HG02763 (cell line): ENCODE results near the gene GABRG3.

ENCODE experiments used
- ATAC-seq: cut with Tn5 transposase; IDR thresholded peaks from one replicate; pipeline ENCODE4 v1.9.1; 2021; ENCODE audit warnings: mild to moderate bottlenecking, moderate library complexity; ENCODE audit not compliant: unreplicated experiment

Gene GABRG3

DNA sequence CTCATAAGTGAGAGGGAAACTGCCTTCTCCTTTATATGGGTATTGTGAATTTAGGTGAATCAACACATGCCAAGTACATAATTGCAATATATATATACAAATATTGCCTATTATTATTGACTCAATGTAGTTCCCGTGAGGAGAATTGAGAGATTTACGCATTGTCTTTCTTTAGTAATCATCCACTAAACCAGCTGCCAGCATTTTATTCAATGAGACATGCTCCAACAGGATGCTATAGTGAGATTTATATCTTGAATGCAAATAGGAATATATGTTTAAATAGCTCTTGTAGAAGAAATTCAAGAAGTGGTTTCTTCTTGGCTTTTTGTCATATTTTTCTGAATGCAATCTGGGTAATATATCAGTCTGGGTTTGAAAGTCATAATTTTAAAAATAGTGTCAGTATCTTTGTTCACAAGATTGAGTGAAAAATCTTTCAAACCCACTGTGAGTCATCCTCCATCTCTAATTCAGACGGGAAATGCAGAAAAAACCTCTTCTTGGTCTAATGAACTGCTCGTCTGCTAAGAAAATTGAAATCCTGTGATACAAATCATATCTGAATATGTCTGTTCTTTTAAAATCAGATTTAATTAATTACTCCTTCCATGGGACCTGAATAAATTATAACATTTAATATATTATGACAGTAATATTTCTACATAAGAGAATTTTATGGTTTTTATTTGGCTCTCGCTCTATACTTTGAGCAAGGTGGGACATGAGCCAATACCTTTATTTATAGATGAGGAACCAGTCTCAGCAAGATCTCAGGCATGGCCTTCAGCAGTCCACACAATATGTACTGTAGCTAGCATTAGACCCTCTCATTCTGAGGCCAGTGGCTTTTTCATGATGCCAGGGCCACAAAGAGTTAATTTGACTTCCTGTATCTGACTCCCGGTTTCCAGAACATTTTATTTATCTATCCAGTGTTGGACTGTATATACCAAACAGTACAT lies 516.0 kb downstream of the GABRG3 start:
- no peak for ATAC-seq

DNA sequence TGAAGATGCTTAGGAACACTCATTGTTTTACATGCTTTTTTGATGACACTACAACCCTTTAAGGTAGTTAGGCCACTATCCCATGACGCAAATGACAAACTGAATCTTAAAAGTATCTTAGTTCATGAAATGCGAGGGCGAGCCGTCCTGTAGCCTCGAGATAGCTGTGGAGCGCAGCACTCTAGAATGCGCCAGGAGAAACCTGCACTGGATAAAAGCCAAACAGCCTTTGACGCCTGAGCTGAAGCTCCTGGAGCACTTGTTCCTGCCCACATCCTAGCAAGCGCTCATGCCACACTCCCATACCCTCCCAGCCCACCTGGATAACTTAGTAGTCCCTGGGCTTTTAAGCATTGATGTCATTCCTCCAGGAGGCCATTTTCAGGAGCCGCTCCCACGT lies 516.9 kb downstream of the GABRG3 start:
- ATAC-seq, result no peak

DNA sequence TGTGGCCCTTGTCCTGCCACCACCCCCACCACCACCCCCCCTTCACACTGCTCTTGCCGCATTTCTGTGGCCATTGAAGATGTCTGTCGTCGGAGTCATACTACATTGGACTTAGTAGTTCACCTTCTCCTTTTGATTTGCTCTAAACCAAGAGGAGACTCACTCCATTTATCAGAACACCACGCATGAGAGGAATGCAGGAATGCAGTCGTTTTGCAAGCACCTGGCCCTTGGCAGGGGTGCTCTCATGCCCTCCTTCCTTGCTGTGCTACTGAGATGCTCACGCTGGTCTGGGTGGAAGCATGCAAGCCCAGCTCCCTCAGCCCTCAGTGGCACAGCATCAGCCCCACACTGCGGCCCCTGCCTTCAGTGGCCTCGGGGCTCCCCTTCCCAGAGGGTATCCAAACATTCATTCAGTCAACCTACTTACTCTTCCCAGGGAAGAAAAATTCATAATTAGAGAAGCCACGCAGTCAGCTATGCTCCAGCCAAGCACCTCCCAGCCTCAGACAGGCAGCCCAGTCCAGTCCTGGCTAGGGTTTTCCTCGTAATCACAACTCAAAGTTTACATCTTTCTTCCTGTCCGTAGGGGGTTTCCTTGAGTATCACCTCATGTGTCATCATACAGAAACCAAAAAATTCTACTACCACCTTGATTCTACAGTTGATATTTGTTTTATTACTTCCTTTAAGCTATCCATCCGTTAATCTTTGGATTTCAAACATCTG lies 520.0 kb downstream of the GABRG3 start:
- ATAC-seq, result no peak

DNA sequence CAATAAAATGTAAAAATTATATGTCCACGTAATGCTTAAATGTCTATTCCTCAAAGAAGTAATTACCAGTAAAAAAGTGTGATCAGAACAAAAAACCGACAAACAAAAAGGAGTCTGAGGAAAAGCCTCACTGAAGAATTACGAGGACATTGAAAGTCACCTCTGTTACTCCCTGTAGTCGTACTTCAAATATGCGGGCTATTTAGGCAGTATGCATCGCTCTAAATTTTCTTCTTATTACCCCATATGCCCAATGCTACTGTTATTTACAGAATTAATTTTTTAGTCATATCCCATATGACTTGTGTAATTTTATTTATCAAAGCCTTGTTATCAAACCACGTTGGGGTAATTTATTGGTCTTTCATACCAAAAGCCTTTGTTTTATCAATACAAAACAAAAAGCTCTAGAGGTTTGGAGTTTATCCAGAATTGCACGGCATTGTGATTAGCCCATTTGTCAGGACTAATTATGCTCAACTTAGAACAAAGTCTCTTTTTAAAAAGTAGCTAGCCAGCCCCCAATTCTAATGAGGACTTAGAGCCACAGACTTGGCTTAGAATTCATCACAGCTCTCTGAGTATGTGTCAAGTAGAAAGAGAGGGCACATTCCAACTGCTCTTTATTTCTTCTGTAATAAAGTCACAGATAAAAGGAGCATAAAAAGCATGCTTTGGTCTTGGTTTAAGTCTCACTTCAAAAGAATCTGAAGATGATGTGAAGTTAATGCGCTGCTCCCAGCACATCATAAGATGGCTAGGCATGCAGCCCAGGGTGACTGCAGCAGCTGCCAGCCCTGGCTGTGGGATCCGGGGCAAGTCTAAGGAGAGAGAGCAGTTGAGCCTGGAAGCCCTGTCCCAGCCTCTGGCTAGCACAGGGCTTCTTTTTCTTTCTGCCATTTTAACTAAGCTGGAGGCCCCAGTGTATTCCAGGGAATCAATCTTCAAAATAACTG lies 521.0 kb downstream of the GABRG3 start:
- no peak for ATAC-seq

DNA sequence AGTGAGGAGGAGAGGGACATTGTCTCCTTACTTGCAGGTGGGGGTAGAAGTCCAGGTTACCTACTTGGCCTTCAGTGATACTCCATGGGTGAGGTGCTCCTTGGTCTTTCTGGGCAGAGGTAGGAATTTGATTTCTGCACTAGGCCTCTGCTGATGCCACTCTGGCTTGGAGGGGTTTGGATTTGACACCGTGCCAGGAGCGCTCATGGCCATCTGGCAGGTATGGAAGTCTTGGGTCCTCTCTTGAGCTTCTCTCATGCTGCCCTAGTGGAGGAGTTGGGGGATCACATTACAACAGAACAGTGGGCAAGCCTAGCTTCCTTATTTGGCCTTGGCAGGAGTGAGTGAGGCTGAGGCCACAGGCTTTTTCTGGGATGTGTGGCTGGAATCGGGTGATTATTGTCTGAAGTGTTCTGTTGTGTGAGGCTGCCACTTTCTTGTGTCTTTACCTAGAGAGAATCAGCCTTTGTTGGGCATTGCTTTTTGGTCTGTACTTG lies 525.0 kb downstream of the GABRG3 start:
- ATAC-seq, result no peak

DNA sequence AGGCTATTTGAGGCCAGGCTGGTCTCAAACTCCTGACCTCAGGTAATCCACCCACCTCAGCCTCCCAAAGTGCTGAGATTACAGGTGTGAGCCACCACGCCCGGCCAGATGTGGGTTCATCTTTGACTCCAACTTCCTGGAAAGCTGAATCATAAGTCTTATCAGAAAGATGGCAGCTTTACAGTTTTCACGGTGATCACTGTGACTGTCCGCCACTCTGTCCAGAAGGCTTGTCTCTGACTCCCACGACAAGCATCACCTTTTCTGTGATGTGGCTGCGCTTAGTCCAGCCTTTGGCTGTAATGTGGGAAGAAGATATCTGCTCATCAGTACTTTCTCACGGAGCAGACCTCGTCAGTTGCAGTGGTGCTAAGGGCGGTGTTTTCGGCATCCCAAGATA lies 527.7 kb downstream of the GABRG3 start:
- no peak for ATAC-seq

DNA sequence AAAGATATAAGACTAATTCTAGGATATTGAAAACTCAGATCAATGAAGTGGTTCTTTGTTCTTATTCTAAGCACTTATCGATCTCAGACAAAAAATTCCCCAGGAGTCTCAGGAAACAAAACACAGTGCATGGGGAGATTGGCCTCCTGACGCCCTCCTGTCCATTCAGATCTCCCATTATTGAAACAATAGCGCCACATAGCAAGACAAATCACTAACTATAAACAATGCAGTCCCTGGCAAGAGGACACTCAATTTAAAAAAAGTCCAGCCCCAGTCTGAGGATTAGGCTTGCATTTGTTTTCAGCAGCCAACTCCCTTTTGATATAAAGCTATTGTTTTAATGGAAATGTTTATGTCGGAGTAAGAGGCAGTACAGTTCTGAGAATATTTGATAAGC lies 528.2 kb downstream of the GABRG3 start:
- no peak for ATAC-seq

DNA sequence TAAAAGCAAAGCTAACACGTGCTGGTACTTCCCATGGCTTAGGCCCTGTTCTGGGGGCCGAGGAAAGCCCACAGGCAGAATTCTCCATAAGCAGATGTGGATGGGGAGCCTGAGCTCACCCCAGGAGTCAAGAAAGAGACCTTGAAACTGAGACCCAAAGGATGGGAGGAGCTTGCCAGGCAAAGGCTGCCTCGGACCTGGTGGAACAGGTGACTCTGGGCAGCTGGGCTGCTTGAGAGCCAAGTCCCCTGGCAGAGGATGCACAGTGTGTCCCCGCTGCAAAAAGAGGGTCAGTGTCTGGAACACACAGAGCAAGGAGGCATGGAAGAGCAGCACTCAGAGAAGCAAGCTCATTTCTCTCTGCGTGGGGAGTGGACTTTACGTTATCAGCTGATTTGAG lies 528.7 kb downstream of the GABRG3 start:
- ATAC-seq, result no peak

DNA sequence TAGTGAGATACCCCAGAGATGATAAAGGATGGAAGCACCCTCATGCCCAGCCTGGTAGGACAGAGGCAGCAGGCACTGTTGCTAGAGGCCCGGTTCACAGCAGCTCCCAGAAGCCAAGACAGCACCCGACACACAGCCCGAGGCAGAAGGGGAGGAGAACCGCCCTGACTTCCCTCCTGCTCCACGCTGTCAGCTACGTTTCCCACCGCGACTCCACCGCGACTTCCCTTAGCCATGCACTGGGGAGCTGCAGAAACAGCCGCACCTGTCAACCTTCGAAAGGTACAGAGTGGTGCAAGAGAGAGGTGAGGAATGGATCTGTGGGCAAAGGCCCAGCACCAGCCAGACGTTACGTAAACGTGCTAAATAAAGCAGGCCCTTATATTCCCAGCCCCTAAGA lies 529.2 kb downstream of the GABRG3 start:
- no peak for ATAC-seq

DNA sequence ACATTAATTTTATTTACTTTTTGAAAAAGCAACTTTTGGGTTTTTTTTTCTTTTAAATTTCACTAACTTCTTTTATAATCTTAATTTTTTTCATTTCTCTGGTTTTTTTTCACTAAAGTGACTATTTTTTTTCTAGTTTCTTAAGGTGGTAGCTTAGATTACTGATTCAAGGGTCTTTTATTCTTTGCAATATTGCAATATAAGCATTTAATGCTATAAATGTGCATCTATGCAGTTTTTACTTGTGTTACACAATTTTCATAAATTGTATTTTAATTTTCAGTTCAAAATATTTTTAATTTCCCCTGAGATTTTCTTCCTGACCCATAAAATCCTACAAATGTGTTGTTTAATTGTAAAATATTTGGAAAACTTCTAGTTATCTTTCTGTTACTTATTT lies 535.8 kb downstream of the GABRG3 start:
- ATAC-seq, result no peak

DNA sequence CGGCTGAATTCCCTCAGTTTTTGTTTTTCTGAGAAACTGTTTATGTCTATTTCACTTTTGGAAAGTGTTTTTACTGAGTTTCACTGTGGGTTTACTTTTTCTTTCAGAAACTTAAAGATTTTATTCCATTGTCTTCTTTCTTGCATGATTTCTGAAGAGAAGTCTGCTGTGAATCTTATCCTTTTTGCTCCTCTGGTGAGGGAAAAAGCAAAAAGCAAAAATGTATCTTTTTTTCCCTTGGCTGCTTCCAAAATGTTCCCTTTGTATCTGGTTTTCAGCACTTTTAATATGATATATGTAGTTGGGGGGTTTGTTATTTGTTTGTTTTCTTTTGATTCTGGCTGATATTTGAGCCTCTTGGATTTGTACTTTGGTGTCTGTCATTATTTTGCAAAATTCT lies 538.0 kb downstream of the GABRG3 start:
- ATAC-seq, result no peak

DNA sequence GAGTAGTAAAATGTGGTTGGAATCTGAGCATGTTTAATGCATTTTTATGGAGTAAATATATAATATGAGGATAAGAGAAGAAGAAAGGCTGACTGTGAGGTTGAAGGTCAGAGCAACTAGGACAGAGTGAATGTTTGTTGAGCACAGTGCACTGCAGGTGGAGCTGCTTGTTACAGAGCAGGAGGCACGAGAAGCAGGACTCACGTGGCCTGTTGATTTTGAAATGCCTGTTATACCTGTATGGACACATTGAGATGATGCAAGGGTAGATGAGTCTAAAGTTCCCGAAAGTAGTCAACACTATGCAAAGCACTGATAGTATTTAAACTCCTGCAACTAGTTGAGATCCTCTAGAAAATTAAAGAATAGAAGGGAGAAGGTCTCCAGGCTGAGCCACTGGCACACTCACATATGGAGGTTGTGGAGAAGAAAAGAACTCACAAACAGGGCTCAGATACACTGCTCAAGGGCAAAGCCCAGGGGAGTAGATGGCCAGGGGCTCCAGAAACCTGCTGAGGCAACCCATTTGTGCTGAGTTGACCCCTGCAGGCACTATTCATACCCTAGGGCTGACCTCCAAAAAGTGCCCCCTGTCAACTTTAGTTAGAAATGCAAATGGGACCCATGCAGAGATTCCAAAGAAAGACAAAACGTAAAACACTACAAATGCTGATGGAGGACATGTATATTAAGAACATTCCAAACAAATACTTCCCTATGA lies 541.5 kb downstream of the GABRG3 start:
- ATAC-seq, result no peak

DNA sequence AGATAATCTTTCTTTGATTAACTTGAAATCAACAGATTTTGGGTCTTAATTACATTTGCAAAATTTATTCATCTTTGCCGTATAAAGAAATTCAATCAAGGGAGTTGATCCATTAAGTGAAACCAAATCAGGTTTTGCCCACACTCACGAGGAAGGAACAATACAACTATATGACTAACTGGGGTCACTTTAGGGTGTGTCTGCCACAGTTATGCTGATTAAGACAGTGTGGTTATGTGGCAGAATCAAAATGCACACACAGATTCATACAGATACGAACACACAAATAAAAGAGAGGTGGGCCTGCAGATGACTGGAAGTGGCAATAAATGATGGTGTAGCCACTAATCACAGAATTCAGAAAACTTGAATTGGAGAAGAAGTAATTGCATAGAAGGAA lies 543.5 kb downstream of the GABRG3 start:
- no peak for ATAC-seq

DNA sequence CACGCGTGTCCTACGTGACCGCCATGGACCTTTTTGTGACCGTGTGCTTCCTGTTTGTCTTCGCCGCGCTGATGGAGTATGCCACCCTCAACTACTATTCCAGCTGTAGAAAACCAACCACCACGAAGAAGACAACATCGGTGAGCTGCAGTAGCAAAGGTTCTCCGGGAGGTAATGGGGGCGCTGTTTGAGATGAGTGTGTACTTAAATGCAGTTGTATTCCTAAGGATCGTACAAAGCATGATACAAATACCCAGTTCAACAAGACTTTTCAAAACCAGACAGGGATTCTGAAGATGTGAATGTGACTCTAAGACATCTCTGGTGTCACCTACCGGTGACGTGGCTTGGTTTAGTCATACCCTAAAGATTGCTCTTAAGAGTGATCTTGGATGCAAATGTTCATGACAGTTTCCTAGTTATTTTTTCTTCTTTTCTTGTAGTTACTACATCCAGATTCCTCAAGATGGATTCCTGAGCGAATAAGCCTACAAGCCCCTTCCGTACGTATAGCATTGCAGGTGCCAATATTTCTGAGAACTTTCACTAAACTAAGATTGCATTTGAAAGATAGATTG lies 556.6 kb downstream of the GABRG3 start:
- no peak for ATAC-seq

DNA sequence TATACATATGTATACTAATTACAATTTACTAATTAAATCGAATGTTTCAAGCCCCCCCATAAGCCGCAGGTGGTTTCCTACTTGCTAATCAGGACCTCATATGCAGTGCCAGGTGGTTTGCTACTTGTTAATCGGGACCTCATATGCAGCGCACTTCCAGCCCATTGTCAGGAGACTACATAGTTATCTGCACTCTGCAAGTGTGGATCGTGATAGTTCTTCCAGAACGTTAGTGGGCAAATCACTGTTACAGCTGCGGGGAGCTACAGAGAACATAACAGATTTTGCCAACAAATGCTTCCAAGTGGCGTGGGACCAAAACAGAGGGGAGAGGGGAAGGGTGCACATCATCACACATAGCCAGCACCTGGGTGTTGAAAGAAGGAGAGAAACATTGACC lies 558.4 kb downstream of the GABRG3 start:
- ATAC-seq, result no peak

DNA sequence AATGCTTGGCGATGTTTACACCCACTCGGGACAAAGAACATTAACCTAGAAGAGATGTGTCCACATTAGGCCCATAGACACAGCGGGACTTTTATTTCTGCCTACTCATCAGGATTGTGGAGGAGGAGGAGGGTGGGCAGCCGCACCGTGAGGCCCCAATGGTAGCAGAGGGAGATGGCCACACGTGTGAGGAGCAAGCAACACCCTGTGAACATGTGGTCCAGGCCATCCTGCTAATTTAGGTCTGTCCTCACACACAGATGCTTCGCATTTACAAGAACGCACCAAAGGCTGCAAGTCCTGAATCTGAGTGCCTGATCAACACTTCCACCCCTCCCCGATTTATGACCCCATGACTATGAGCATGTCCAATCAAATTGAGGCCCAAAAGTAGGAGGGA lies 560.0 kb downstream of the GABRG3 start:
- no peak for ATAC-seq

DNA sequence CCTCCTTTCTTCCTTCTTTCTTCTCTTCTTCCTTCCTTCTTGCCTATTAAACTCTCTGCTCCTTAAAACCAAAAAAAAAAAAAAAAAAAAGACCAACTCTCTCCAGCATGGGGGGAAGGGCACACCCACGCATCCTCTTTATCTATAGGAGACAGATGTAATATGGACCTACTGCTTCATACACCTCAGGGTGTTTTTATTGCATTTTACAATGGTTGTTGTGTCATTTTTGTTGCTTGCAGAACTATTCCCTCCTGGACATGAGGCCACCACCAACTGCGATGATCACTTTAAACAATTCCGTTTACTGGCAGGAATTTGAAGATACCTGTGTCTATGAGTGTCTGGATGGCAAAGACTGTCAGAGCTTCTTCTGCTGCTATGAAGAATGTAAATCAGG lies 561.4 kb downstream of the GABRG3 start:
- ATAC-seq, result no peak

DNA sequence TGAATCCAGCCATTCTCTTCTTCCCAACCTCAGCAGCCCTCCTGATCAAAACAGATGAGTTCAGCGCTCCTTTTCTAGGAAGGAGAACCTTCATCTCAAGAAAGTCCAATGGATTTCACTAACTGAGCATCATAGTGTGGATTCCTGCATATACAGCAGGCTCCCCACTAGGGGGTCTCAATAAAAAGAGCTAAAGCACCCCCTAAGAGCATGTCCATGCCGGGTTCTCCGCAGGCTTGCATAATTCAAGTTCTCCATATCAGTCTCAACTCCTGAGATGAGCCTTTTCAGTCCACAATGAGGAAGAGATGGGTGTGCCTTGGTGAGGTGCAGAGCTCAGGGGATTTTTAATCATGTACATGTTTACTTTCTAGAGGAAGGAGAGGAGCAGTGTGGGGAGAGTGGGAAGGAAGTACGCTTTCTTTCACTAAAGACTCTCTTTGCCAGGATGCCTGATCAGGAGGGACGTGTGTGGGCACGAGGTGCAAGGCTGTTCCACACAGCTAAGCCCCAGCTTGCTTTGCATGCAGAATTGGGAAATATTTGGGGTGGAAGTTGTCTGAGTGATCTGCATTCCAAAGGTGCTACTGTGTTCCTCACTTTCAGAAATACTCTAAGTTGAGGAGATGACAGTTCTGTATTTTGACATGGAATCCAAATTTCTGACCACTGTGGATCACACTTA lies 564.6 kb downstream of the GABRG3 start:
- no peak for ATAC-seq

DNA sequence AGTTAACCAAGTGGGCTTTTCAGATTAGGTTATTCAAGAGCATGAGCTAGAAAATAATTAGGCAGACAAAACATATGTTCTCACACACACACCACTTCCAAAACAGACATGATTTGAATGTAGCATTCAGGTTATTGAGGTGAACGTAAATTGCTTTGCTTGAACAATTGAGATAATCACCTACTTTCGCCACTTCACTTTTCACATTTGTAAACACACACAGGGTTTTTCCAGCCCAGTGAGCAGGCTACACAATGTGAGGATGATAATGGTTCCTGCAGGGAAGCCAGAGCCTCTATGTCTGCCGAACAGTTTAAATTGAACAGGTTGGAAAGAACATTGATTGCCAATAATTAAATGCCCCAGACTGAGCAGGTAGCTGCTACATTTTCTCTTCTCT lies 567.3 kb downstream of the GABRG3 start:
- ATAC-seq, result no peak
